ENCODE results near the gene KIF6.

Gene KIF6

DNA sequence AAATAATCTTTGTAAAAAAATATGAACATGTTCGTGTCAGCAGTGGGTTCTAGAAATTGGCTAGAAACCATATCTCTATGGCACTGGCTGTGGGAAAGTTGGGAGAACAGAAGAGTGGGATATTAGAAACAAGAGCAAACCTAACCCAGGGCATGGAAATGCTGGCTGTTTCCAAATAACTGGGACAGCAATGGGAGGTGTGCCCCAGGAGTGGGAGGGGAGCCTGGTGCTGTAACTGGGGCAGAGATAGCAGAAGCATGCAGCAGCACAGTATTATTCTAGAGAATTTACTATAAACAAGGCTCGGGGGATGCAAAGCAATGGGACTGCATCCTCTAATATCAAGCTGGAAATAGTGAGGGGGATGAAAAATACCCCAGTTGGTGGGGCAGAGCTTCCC lies 175.0 kb downstream of the KIF6 start:
- TF ChIP-seq, protein P1, sequence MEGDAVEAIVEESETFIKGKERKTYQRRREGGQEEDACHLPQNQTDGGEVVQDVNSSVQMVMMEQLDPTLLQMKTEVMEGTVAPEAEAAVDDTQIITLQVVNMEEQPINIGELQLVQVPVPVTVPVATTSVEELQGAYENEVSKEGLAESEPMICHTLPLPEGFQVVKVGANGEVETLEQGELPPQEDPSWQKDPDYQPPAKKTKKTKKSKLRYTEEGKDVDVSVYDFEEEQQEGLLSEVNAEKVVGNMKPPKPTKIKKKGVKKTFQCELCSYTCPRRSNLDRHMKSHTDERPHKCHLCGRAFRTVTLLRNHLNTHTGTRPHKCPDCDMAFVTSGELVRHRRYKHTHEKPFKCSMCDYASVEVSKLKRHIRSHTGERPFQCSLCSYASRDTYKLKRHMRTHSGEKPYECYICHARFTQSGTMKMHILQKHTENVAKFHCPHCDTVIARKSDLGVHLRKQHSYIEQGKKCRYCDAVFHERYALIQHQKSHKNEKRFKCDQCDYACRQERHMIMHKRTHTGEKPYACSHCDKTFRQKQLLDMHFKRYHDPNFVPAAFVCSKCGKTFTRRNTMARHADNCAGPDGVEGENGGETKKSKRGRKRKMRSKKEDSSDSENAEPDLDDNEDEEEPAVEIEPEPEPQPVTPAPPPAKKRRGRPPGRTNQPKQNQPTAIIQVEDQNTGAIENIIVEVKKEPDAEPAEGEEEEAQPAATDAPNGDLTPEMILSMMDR (IDR thresholded peaks at IDR 0.05; ENCODE audit: insufficient read depth, low read length, poor library complexity, severe bottlenecking): no peak
- TF ChIP-seq EZH2phosphoT487 (conservative IDR thresholded peaks at IDR 0.05; ENCODE audit: low read length): no peak
- Histone ChIP-seq H3K27ac (ENCODE audit: low read depth, low read length) (no peak overlapping the region), H3K9me3 (ENCODE audit: insufficient read depth, low read length) (no peaks in the 10 kb centered on the region), H4K20me1 (ENCODE audit: low read depth, low read length) (no peaks in the 10 kb centered on the region), H3K79me2 (ENCODE audit: insufficient read depth, low read length) (no peaks in the 10 kb centered on the region), H3K4me2 (ENCODE audit: low read depth, low read length, poor library complexity, severe bottlenecking) (no peak overlapping the region), H3K27me3 (ENCODE audit: low read length) (no peaks in the 10 kb centered on the region), H3K9ac (ENCODE audit: low read length) (no peak overlapping the region), H3K4me3 (ENCODE audit: insufficient read depth, low read length, poor library complexity, severe bottlenecking) (no peak overlapping the region), H3F3A (ENCODE audit: insufficient read depth) (no peaks in the 10 kb centered on the region), H3K36me3 (ENCODE audit: low read length) (no peaks in the 10 kb centered on the region), H3K9me2 (replicated peaks; ENCODE audit: insufficient read depth, low read length) (no peaks in the 10 kb centered on the region), H2AFZ (ENCODE audit: low read depth, low read length, severe bottlenecking) (no peak overlapping the region)

DNA sequence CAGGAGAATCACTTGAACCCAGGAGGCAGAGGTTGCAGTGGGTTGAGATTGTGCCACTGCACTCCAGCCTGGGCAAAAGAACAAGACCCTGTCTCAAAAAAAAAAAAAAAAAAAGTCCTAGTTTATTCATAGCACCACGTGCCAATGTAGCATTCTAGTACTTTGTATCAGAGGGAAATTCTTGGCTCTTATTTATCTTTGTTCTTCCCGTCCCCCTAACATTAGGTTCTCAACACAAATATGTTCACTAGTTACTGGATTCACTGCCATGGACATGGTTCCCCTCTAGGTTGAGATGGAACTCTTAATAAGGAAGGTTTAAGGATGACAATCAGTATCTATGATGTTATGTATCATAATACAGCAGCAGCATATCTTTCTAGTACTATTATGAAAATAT lies 178.5 kb downstream of the KIF6 start:
- Histone ChIP-seq H3K79me2 (ENCODE audit: insufficient read depth, low read length) (no peaks in the 10 kb centered on the region), H2AFZ (ENCODE audit: low read depth, low read length, severe bottlenecking) (no peak overlapping the region), H3K4me3 (ENCODE audit: insufficient read depth, low read length, poor library complexity, severe bottlenecking) (no peak overlapping the region), H3K27ac (ENCODE audit: low read depth, low read length) (no peak overlapping the region), H3K9ac (ENCODE audit: low read length) (no peak overlapping the region), H3K36me3 (ENCODE audit: low read length) (no peaks in the 10 kb centered on the region), H3K4me2 (ENCODE audit: low read depth, low read length, poor library complexity, severe bottlenecking) (no peak overlapping the region), H4K20me1 (ENCODE audit: low read depth, low read length) (no peaks in the 10 kb centered on the region), H3F3A (ENCODE audit: insufficient read depth) (no peaks in the 10 kb centered on the region), H3K9me3 (ENCODE audit: insufficient read depth, low read length) (no peaks in the 10 kb centered on the region), H3K9me2 (replicated peaks; ENCODE audit: insufficient read depth, low read length) (no peaks in the 10 kb centered on the region), H3K27me3 (ENCODE audit: low read length) (no peaks in the 10 kb centered on the region)
- TF ChIP-seq EZH2phosphoT487 (conservative IDR thresholded peaks at IDR 0.05; ENCODE audit: low read length): no peak
- TF ChIP-seq, protein P1 (IDR thresholded peaks at IDR 0.05; ENCODE audit: insufficient read depth, low read length, poor library complexity, severe bottlenecking): no peak

GRCh38 chr6:39543950-39544349 lies 181.3 kb downstream of the KIF6 start:
- no peaks in the 10 kb centered on the region for H3F3A ChIP-seq (ENCODE audit: insufficient read depth)
- no peaks in the 10 kb centered on the region for H3K9me2 ChIP-seq (replicated peaks; ENCODE audit: insufficient read depth, low read length)
- no peak overlapping the region for H3K4me2 ChIP-seq (ENCODE audit: low read depth, low read length, poor library complexity, severe bottlenecking)
- no peak overlapping the region for H3K4me3 ChIP-seq (ENCODE audit: insufficient read depth, low read length, poor library complexity, severe bottlenecking)
- no peaks in the 10 kb centered on the region for H3K79me2 ChIP-seq (ENCODE audit: insufficient read depth, low read length)
- no peak overlapping the region for H3K9ac ChIP-seq (ENCODE audit: low read length)
- no peaks in the 10 kb centered on the region for H3K36me3 ChIP-seq (ENCODE audit: low read length)
- no peak for TF ChIP-seq EZH2phosphoT487 (conservative IDR thresholded peaks at IDR 0.05; ENCODE audit: low read length)
- TF ChIP-seq, protein P1 (IDR thresholded peaks at IDR 0.05; ENCODE audit: insufficient read depth, low read length, poor library complexity, severe bottlenecking): no peak
- no peaks in the 10 kb centered on the region for H4K20me1 ChIP-seq (ENCODE audit: low read depth, low read length)
- H2AFZ ChIP-seq (ENCODE audit: low read depth, low read length, severe bottlenecking): no peak overlapping the region
- no peaks in the 10 kb centered on the region for H3K9me3 ChIP-seq (ENCODE audit: insufficient read depth, low read length)
- H3K27me3 ChIP-seq (ENCODE audit: low read length): no peaks in the 10 kb centered on the region
- H3K27ac ChIP-seq (ENCODE audit: low read depth, low read length): no peak overlapping the region
